ENCODE data around the gene CCDC196. TPM values are rescaled to one million over a fixed set of nuclear protein-coding genes. Genes with fewer than 3 reads are reported as not detected.

The CCDC196 gene
- total and polyA plus RNA-seq, 10 of the 15 experiments (the other 5 are each of a cell fraction or from before 2014, with no cell fraction given) = 0.03 to 0.52 (median 0.28) TPM; not detected in 7

DNA sequence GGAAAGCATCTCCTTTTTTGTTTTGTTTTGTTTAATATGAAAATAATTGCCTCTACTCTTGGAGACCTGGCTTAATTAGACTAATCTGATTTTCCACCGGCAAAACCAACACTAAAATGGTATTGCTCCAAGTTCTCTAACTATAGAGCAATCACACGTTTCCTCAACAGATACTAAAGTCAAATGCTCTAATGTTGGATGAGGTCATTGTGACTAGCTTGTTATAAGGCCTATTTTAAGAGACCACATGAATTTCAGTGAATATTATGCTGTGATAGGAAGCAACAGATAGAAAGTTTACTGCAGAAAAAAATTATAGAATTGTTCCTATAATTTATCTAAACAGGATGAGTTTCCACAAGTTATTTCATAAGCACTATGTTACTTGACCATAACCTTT, 3.3 kb upstream of the CCDC196 start:
- no peak overlapping the region for H2AFZ ChIP-seq (ENCODE audit: control insufficient read depth, low read depth, low read length)
- BruUV-seq (replicated peaks) = no TSS peak
- ChIA-PET SMC1A (ENCODE audit: uncharacterized antibody, unreplicated experiment) (interaction anchor here (1.1 to 1.3 kb wide), 3 partner anchors 14 to 28 kb away, joined by 3 to 5 read pairs (median 3); no protein-coding TSS in a partner anchor), CTCF (interaction anchor here (1.0 kb wide), 1 partner anchor 12 kb away, joined by 3 read pairs; no protein-coding TSS in a partner anchor), RAD21 (ENCODE audit: unreplicated experiment) (no interaction called here), POLR2A (no interaction called here)
- no peak overlapping the region for H3K27ac ChIP-seq (ENCODE audit: control insufficient read depth, insufficient read depth)
- FAIRE-seq (no peak), ATAC-seq (no peak), DNase-seq (ENCODE audit: low read depth, low spot score) (no peak)
- in situ Hi-C loops (cut with MboI) (no loop called here), intact Hi-C loops (cut with micrococcal nuclease; ENCODE audit: unreplicated experiment) (no loop called here)
- H3K4me2 ChIP-seq (ENCODE audit: control insufficient read depth, insufficient read depth) = no peak overlapping the region
- TF ChIP-seq CBX5 (IDR thresholded peaks at IDR 0.05; ENCODE audit: low read depth) (no peak), FOXM1 (IDR thresholded peaks at IDR 0.05; ENCODE audit: low read depth, low read length) (no peak), ZNF207 (IDR thresholded peaks at IDR 0.05; ENCODE audit: borderline replicate concordance) (no peak)
- WGBS (ENCODE audit: insufficient coverage, insufficient replicate concordance, low lambda C conversion rate, missing lambda C conversion rate) = 97% methylated on average over 2 of the region's 2 CpGs
- H3K36me3 ChIP-seq (ENCODE audit: control insufficient read depth in 2 of 2, insufficient read depth in 2 of 2, low read length in 1 of 2) = no peaks in the 10 kb centered on the region
- no peaks in the 10 kb centered on the region for H4K20me1 ChIP-seq (ENCODE audit: control insufficient read depth, insufficient read depth)
- no peaks in the 10 kb centered on the region for H3K27me3 ChIP-seq (replicated peaks in 1 of 2; ENCODE audit: control insufficient read depth in 2 of 2, insufficient read depth in 2 of 2, low read length in 1 of 2)
- no peaks in the 10 kb centered on the region for H3K9me3 ChIP-seq (replicated peaks; ENCODE audit: control insufficient read depth, insufficient read depth, low read length)
- no peak overlapping the region for H3K9ac ChIP-seq (ENCODE audit: control insufficient read depth, insufficient read depth, low read length)
- no peaks in the 10 kb centered on the region for H3K79me2 ChIP-seq (ENCODE audit: control insufficient read depth, insufficient read depth, low read length)
- H3K4me1 ChIP-seq (ENCODE audit: control insufficient read depth, insufficient read depth, low read length) = no peaks in the 10 kb centered on the region
- H3K4me3 ChIP-seq = no peak overlapping the region

DNA sequence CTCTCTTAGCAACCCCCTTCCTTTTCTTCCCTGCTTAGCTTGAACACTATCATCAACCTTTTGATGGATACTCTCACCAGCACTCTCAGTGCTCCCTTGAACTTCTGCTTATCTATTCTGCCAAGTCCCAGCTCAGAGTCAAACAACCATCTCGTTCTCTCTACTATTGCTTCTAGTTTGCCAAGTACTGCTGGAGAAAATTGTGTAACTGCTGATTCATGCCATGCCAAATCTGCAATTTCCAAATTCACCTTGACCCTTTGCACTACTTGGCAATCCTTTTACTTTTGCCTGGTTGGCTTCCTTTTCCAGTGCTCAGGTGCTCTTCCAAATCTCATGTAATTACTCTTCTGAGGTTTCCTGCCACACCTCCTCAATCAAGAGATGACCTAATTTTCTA, 2.8 kb upstream of the CCDC196 start:
- 55% methylated on average over 1 of the region's 1 CpG for WGBS (ENCODE audit: insufficient coverage, insufficient replicate concordance, low lambda C conversion rate, missing lambda C conversion rate)
- Histone ChIP-seq H3K4me2 (ENCODE audit: control insufficient read depth, insufficient read depth) (no peak overlapping the region), H3K27me3 (replicated peaks in 1 of 2; ENCODE audit: control insufficient read depth in 2 of 2, insufficient read depth in 2 of 2, low read length in 1 of 2) (no peaks in the 10 kb centered on the region), H3K36me3 (ENCODE audit: control insufficient read depth in 2 of 2, insufficient read depth in 2 of 2, low read length in 1 of 2) (no peaks in the 10 kb centered on the region), H3K27ac (ENCODE audit: control insufficient read depth, insufficient read depth) (no peak overlapping the region), H3K4me1 (ENCODE audit: control insufficient read depth, insufficient read depth, low read length) (no peaks in the 10 kb centered on the region), H4K20me1 (ENCODE audit: control insufficient read depth, insufficient read depth) (no peaks in the 10 kb centered on the region), H3K9ac (ENCODE audit: control insufficient read depth, insufficient read depth, low read length) (no peak overlapping the region), H3K4me3 (no peak overlapping the region), H3K79me2 (ENCODE audit: control insufficient read depth, insufficient read depth, low read length) (no peaks in the 10 kb centered on the region), H3K9me3 (replicated peaks; ENCODE audit: control insufficient read depth, insufficient read depth, low read length) (no peaks in the 10 kb centered on the region), H2AFZ (ENCODE audit: control insufficient read depth, low read depth, low read length) (no peak overlapping the region)
- ChIA-PET CTCF (interaction anchor here (1.0 kb wide), 1 partner anchor 12 kb away, joined by 3 read pairs; no protein-coding TSS in a partner anchor), POLR2A (no interaction called here), SMC1A (ENCODE audit: uncharacterized antibody, unreplicated experiment) (interaction anchor here (1.1 to 1.3 kb wide), 3 partner anchors 14 to 28 kb away, joined by 3 to 5 read pairs (median 3); no protein-coding TSS in a partner anchor), RAD21 (ENCODE audit: unreplicated experiment) (no interaction called here)
- DNase-seq (ENCODE audit: low read depth, low spot score) = no peak
- FAIRE-seq = no peak
- intact Hi-C loops (cut with micrococcal nuclease; ENCODE audit: unreplicated experiment) (no loop called here), in situ Hi-C loops (cut with MboI) (no loop called here)
- no TSS peak for BruUV-seq (replicated peaks)
- TF ChIP-seq CREB1 (IDR thresholded peaks at IDR 0.05; ENCODE audit: low read depth) = no peak
- TF ChIP-seq ZNF207 (IDR thresholded peaks at IDR 0.05; ENCODE audit: borderline replicate concordance) = no peak
- no peak for TF ChIP-seq CBX5 (IDR thresholded peaks at IDR 0.05; ENCODE audit: low read depth)
- TF ChIP-seq HDAC2 (IDR thresholded peaks at IDR 0.05) = no peak
- ATAC-seq = no peak
